ENCODE data around the gene PCBP3. TPM values are rescaled to one million over a fixed set of nuclear protein-coding genes. Genes with fewer than 3 reads are reported as not detected.
"Not testable (repeated sequence)": the region's sequence is repeated elsewhere in the genome, so short reads cannot be mapped to it uniquely, and the experiment has no call there.

PCBP3 gene
- polyA plus RNA-seq, 3 donors = 1.1 to 1.7 (median 1.4) TPM

DNA sequence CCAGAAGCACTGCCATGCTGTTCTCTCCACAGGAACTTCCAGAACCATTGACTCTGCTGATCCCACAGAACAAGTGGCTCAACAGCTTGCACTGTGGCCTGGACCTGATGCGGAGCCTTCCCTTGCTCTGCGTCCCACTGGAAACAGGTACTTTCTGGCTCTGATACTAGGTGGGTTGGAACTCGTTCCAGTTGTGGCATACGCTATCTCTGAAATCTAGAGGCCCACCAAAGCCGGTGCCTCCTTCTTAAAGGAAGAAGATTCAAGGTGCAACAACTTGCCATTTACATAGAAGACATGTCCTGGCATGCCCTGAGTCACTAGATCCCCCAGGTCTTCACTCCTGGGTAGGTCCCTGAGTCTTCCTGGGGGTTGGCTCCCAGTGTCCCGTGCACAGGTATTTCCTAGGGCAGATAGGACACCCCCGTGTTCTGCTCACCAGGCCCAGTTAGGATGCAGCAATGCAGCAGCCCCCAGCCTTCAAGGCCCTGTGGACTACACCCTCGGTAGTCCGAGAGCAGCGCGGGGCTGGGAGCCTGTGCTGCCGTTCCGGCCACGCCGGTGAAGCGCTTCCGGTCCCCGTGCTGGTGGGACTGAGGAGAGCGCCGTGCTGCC is 10.8 kb upstream of the PCBP3 start:
- DNase-seq (ENCODE audit: low read depth in 3 of 3, low spot score in 2 of 3) = no peak

DNA sequence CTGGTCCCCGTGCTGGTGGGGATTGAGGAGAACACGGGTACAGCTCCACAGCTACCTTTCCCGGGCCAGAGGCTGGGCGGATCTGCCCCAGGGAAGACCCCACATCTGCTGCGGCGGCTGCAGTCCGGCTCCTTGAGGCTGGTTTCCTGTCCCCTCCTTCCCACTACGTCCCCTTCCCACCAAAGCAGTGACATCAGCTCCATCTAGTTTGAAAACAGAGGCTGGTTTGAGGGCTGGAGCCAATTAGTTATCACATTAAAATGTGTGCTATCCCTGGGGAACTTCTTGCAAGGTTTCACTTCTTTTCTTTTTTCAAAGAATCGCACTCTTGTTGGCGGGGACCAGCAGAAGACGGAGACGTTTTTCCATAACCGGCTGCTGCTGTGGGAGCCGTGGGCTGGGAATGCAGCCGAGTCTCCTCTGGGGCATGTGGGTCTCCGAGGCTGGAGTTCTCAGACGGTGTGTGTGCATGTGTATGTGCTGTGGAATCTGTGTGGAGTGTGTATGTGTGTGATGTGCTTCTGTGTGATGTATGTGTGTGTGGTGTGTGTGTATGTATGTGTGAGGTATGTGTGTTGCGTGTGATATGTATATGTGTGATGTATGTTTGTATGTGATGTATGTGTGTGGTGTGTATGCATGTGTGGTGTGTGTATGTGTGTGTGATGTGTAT is 8.9 kb upstream of the PCBP3 start:
- no peak for DNase-seq (ENCODE audit: low read depth in 3 of 3, low spot score in 2 of 3)

DNA sequence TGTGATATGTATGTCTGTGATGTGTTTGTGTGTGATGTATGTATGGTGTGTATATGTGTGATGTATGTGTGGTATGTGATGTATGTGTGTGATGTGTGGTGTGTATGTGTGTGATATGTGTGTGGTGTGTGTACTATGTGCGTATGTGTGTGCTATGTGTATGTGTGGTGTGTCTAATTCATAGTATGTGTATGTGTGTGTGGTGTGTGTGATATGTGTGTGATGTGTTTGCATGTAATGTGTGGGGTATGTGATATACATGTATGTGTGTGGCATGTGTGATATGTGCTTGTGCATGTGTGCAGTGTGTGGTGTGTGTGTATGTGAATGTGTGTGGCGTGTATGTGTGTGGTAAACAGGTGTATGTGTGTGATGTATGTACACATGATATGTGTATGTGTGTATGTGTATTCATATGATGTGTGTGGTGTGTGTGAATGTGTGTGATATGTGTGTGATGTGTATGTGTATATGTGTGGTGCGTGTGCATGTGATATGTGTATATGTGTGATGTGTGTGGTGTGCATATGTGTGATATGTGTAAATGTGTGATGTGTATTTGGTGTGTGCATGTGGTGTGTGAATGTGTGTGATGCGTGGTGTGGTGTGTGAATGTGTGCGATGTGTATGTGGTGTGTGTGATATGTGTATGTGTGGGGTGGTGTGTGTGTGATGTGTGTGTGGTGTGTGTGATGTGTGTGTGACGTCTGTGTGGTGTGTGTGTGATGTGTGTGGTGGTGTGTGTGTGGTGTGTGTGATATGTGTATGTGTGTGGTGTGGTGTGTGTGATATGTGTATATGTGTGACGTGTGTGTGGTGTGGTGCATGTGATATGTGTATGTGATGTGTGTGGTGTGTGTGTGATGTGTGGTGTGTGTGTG is 8.0 kb upstream of the PCBP3 start:
- DNase-seq (ENCODE audit: low read depth in 3 of 3, low spot score in 2 of 3) = no peak

DNA sequence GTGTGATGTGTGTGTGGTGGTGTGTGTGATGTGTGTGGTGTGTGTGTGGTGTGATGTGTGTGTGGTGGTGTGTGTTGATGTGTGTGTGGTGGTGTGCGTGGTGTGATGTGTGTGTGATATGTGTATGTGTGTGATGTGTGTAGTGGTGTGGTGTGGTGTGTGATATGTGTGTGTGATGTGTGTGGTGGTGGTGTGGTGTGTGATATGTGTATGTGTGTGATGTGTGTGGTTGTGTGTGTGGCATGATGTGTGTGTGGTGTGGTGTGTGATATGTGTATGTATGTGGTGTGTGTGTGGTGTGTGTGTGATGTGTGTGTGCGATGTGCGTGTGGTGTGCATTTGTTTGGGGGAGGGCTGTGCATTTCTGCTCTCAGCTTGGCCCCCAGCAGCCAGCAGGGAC is 7.1 kb upstream of the PCBP3 start:
- no peak for DNase-seq (ENCODE audit: low read depth in 3 of 3, low spot score in 2 of 3)

DNA sequence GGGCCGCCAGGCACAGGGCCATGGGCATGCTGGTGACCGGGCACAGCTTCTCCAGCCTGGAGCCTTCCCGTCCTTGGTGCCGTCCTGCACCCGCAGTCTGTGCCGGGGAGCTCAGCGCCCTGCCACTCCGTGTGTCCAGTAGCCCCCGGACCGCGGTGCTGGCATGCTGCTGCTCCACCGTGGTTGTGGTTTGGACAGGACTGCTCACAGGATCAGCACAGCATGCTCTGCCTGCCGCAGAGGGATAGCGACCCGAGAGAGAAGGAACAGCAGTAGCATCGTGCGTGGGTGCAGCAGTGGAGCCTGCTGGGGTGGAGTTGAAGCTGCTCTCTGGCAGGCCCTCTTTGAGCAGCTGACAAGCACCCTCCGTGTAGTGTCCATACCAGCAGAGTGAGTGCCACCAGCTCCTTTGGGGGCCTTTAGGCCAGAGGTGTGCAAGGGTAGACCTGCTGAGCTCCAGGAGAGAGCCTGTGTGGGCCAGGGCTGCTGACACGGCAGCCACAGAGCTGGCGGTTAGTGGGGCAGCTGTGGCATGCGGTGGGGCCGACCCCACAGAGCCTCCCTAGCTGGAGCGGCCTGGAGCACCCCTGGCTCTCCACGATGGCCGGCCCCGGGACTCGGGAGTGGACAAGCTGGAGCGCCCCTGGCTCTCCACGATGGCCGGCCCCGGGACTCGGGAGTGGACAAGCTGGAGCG is 6.4 kb upstream of the PCBP3 start:
- no peak for DNase-seq (ENCODE audit: low read depth in 3 of 3, low spot score in 2 of 3)

- DNase-seq (ENCODE audit: low read depth in 3 of 3, low spot score in 2 of 3) = no peak
These were observed 5.6 kb upstream of the PCBP3 start for GRCh38 chr21:45637883-45638282.

GRCh38 chr21:45638707-45639106 is 4.8 kb upstream of the PCBP3 start:
- DNase-seq (ENCODE audit: low read depth in 3 of 3, low spot score in 2 of 3) = no peak

DNA sequence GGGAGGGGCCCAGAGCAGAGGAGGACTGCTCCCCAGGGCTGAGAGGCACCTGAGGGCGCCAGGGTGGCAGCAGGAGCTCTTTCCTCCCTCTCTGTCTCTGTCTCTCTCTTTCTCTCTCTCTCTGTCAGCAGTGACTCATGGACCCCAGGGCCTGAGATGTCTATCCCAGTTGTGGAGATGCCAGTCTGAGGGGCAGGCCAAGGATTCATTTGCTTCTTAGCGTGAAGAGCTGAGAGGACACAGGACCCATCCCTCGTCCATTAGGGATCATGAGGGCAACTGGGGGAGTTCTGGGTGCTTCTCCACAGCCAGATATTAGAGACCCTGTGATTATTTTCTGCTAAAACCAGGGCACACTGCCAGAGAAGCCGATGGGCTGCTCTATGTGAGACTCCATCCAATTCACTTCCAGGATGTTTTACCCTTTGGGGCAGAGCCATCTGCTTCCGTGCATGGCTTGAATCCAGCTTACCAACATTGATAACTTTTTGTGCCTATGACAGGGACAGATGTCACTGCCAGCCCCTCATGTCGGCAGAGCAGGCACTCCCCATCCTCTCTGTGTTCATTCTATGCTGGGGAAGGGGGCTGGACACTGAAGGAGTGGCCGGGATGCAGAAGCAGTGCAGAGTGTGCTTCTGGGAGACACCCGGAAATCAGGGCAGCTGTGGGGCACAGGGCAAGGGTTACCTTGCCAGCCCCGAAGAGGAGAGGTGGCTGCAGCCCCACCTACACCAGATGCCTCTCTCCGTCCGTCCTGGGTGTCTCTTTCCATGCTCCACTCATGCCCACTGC is 4.1 kb upstream of the PCBP3 start:
- DNase-seq (ENCODE audit: low read depth in 3 of 3, low spot score in 2 of 3) = no peak

GRCh38 chr21:45640001-45640887 is 3.3 kb upstream of the PCBP3 start:
- no peak for DNase-seq (ENCODE audit: low read depth in 3 of 3, low spot score in 2 of 3)

- no peak for DNase-seq (ENCODE audit: low read depth in 3 of 3, low spot score in 2 of 3)
These were observed 2.5 kb upstream of the PCBP3 start for GRCh38 chr21:45640888-45641479.

DNA sequence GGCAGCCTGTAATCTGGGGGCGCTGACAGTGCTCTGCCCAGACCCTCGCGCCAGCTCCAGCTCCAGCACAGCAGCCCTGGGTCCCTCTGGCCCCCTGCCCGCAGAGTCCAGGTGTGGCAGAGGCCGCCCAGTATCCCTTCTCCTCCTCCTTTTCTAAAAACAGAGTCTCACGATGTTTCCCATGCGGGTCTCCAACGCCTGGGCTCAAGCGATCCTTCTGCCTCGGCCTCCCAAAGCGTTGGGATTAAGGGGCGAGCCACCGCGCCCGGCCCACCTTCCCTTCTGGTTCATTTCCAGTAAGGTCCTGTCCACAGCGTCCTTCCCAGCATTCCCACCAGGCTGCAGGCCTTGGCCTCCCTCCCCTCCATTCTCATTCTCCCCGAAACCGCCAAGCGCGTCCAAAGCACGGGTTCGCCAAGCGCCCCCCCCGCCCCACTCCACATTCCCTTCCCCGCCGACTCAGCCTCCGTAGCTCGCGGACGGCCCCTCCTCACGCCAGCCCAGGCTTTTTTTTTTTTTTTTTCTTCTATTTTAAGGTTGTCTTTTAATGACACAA is 2.0 kb upstream of the PCBP3 start:
- no peak for DNase-seq (ENCODE audit: low read depth in 3 of 3, low spot score in 2 of 3)

- DNase-seq (ENCODE audit: low read depth in 3 of 3, low spot score in 2 of 3) = no peak
These were observed 1.3 kb upstream of the PCBP3 start for GRCh38 chr21:45642122-45642813.

DNA sequence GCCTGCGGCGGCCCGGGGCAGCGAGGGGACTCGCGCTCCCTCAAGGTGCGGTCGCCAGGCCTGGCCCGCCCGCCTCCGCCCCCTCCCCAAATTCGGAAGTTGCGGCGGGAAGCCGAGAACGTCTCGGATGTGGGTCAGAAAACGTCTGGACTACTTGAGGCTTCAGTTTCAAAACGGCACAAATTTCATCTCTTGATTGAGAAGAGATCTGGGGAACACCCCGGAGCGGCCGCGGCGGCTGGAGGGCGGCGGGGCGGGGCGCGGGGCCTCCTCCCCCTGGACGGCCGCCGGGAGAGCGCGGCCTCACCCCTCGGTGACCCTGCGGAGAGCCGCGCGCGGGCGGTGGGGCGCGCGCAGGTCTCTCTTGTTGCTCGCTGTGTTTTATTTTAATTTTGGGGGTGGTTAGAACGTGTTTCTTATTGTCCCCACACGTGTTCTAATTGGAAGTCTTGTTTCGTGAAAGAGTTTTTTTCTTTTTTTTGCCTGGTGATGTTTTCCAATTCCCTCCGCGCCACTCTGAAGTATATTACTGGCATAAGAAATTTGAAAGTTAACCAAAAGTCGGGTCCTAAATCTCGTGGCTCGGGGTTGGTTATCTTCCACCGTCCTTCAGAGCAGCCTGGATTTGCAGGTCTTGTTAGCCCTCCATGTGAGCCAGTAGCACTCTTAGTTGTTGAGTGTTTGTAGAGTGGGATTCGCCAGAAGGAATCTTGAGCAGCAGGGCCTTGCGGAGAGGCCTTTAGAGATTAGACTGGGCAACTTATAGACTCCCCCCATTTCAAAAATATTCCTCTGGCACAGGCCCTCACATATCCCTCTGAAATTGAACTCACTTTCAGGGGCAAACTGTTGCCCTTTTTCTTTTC is 749 bp downstream of the PCBP3 start:
- no peak for DNase-seq (ENCODE audit: low read depth in 3 of 3, low spot score in 2 of 3)

DNA sequence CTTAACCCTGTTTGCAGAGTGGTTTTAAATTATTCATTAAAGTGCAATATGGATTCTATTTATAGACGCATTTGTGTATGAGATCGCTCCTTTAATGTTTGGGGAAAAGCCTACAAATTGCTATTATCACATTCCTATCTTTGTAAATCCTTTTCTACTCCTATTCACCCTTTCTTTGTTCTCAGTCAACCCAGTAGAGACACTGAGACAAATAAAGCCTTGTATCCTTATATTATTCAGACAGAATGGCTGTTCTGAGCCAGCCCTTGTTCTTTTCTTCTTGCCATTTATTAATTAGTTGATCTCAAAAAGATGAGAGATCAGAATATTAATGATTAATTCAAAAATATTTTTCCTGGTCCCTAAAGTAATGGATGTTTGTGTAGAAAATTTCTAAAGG is 8.4 kb downstream of the PCBP3 start:
- DNase-seq (ENCODE audit: low read depth in 3 of 3, low spot score in 2 of 3) = no peak

GRCh38 chr21:45655124-45655523 is 11.6 kb downstream of the PCBP3 start:
- no peak for DNase-seq (ENCODE audit: low read depth in 3 of 3, low spot score in 2 of 3)

DNA sequence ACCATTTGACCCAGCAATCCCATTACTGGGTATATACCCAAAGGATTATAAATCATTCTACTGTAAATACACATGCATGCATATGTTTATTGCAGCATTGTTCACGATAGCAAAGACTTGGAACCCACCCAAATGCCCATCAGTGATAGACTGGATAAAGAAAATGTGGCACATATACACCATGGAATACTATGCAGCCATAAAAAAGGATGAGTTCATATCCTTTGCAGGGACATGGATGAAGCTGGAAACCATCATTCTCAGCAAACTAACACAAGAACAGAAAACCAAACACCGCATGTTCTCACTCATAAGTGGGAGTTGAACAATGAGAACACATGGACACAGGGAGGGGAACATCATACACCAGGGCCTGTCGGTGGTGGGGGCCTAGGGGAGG is 12.6 kb downstream of the PCBP3 start:
- not testable (repeated sequence) for DNase-seq (ENCODE audit: low read depth in 3 of 3, low spot score in 2 of 3)

Data from right renal cortex interstitium (tissue), 3 donors.